H9 (cell line): ENCODE measurements around the gene BARX2. TPM values are rescaled to one million over a fixed set of nuclear protein-coding genes. Genes with fewer than 3 reads are reported as not detected.

ENCODE experiments used
- DNase-seq: peaks from one replicate; pipeline ENCODE4 v3.0.0-alpha.2; 2017
- H2AFZ ChIP-seq: one replicate; pipeline ENCODE4 v1.6.1; 2013; ENCODE audit warnings: mild to moderate bottlenecking, low read length, control low read depth, moderate library complexity
- H2AK5ac ChIP-seq: 2 replicates; pipeline ENCODE4 v1.6.1; 2013; ENCODE audit warnings: low read length, control low read depth, mixed read lengths; ENCODE audit not compliant: insufficient read length
- H2BK120ac ChIP-seq: one replicate; pipeline ENCODE4 v1.6.1; 2013; ENCODE audit warnings: low read depth, mild to moderate bottlenecking, low read length, control low read depth, inconsistent platforms; ENCODE audit not compliant: poor library complexity, severe bottlenecking
- H2BK12ac ChIP-seq: 2 replicates; pipeline ENCODE4 v1.6.1; 2013; ENCODE audit warnings: low read length, control low read depth, mixed read lengths, low read depth; ENCODE audit not compliant: insufficient read length
- H2BK15ac ChIP-seq: 2 replicates; pipeline ENCODE4 v1.6.1; 2013; ENCODE audit warnings: low read depth, low read length, control low read depth
- H2BK20ac ChIP-seq: one replicate; pipeline ENCODE4 v1.6.1; 2013; ENCODE audit warnings: low read depth, mild to moderate bottlenecking, low read length, control low read depth, inconsistent platforms; ENCODE audit not compliant: poor library complexity, severe bottlenecking
- H2BK5ac ChIP-seq: 2 replicates; pipeline ENCODE4 v1.6.1; 2013; ENCODE audit warnings: low read length, control low read depth, mixed read lengths; ENCODE audit not compliant: insufficient read length
- H3K14ac ChIP-seq: 2 replicates; pipeline ENCODE4 v1.6.1; 2013; ENCODE audit warnings: low read length, control low read depth; ENCODE audit not compliant: insufficient read depth
- H3K18ac ChIP-seq: 2 replicates; pipeline ENCODE4 v1.6.1; 2013; ENCODE audit warnings: low read depth, mild to moderate bottlenecking, mixed read lengths, low read length, control low read depth; ENCODE audit not compliant: insufficient read length
- H3K23ac ChIP-seq: 2 replicates; pipeline ENCODE4 v1.6.1; 2013; ENCODE audit warnings: low read length, control low read depth, mixed read lengths, low read depth; ENCODE audit not compliant: insufficient read length
- H3K23me2 ChIP-seq: 2 replicates; pipeline ENCODE4 v1.6.1; 2013; ENCODE audit warnings: low read depth, mild to moderate bottlenecking, mixed read lengths, low read length, control low read depth; ENCODE audit not compliant: insufficient read length, poor library complexity, severe bottlenecking
- H3K27ac ChIP-seq: 2 replicates; pipeline ENCODE4 v1.5.1; 2013; ENCODE audit warnings: low read length, control low read depth, mixed read lengths, low read depth; ENCODE audit not compliant: insufficient read length
- H3K27me3 ChIP-seq: 2 replicates; pipeline ENCODE4 v1.6.1; 2013; ENCODE audit warnings: low read length, control low read depth, inconsistent platforms; ENCODE audit not compliant: insufficient read depth
- H3K4ac ChIP-seq: 2 replicates; pipeline ENCODE4 v1.6.1; 2013; ENCODE audit warnings: low read depth, mild to moderate bottlenecking, control low read depth, inconsistent platforms, low read length, moderate library complexity
- H3K4me1 ChIP-seq: 2 replicates; pipeline ENCODE4 v1.6.1; 2013; ENCODE audit warnings: low read length, control low read depth, inconsistent platforms; ENCODE audit not compliant: insufficient read depth
- H3K4me2 ChIP-seq: 2 replicates; pipeline ENCODE4 v1.6.1; 2013; ENCODE audit warnings: low read length, control low read depth, mixed read lengths; ENCODE audit not compliant: insufficient read length, insufficient read depth
- H3K56ac ChIP-seq: 2 replicates; pipeline ENCODE4 v1.6.1; 2013; ENCODE audit warnings: low read depth, mild to moderate bottlenecking, mixed read lengths, low read length, control low read depth; ENCODE audit not compliant: insufficient read length
- H3K79me1 ChIP-seq: 2 replicates; pipeline ENCODE4 v1.6.1; 2013; ENCODE audit warnings: low read depth, mild to moderate bottlenecking, moderate library complexity, low read length, control low read depth, inconsistent platforms; ENCODE audit not compliant: insufficient read depth, poor library complexity, severe bottlenecking
- H3K79me2 ChIP-seq: 2 replicates; pipeline ENCODE4 v1.6.1; 2013; ENCODE audit warnings: low read length, control low read depth, inconsistent platforms; ENCODE audit not compliant: insufficient read depth
- H3K9ac ChIP-seq: 2 replicates; pipeline ENCODE4 v1.6.1; 2013; ENCODE audit warnings: low read length, control low read depth, mixed read lengths; ENCODE audit not compliant: insufficient read length; ENCODE audit errors: extremely low read depth
- H3K9me3 ChIP-seq: one replicate; pipeline ENCODE4 v1.6.1; 2013; ENCODE audit warnings: low read depth, low read length, inconsistent platforms; ENCODE audit not compliant: control insufficient read depth
- H3T11ph ChIP-seq: one replicate; pipeline ENCODE4 v1.6.1; 2013; ENCODE audit warnings: mild to moderate bottlenecking, low read length, control low read depth, inconsistent platforms
- H4K20me1 ChIP-seq: one replicate; pipeline ENCODE4 v1.6.1; 2013; ENCODE audit not compliant: control insufficient read depth, insufficient read length, insufficient read depth
- H4K5ac ChIP-seq: 2 replicates; pipeline ENCODE4 v1.6.1; 2013; ENCODE audit warnings: low read depth, mild to moderate bottlenecking, mixed read lengths, low read length, control low read depth; ENCODE audit not compliant: insufficient read length
- H4K8ac ChIP-seq: replicated peaks from 2 replicates; pipeline ENCODE4 v1.6.1; 2013; ENCODE audit warnings: low read length, control low read depth, mixed read lengths, low read depth; ENCODE audit not compliant: insufficient read length
- H4K91ac ChIP-seq: 2 replicates; pipeline ENCODE4 v1.6.1; 2013; ENCODE audit warnings: low read depth, mild to moderate bottlenecking, moderate library complexity, mixed read lengths, low read length, control low read depth; ENCODE audit not compliant: insufficient read length
- H3K27ac Mint-ChIP-seq, 3 experiments: 2 replicates in 2 of 3; 3 replicates in 1 of 3; pipeline ENCODE4 v1.8.0; 2020 to 2021; ENCODE audit warnings: mixed read lengths in 3 of 3, mild to moderate bottlenecking in 1 of 3, moderate library complexity in 1 of 3
- H3K27me3 Mint-ChIP-seq: 2 replicates; pipeline ENCODE4 v1.8.0; 2021; ENCODE audit warnings: low read depth, mild to moderate bottlenecking, moderate library complexity, mixed read lengths
- H3K36me3 Mint-ChIP-seq, 3 experiments: 2 replicates in 2 of 3; 3 replicates in 1 of 3; pipeline ENCODE4 v1.8.0; 2020 to 2021; ENCODE audit warnings: low read depth in 3 of 3, mixed read lengths in 3 of 3; ENCODE audit not compliant: insufficient read depth in 1 of 3
- H3K4me1 Mint-ChIP-seq, 2 experiments: 2 replicates each; pipeline ENCODE4 v1.8.0; 2020; ENCODE audit warnings: mixed read lengths in 2 of 2
- H3K4me3 Mint-ChIP-seq, 2 experiments: 2 replicates in 1 of 2; 3 replicates in 1 of 2; pipeline ENCODE4 v1.8.0; 2020 to 2021; ENCODE audit warnings: mild to moderate bottlenecking in 2 of 2, mixed read lengths in 2 of 2, moderate library complexity in 1 of 2
- H3K9me3 Mint-ChIP-seq, 2 experiments: 2 replicates in 1 of 2; 3 replicates in 1 of 2; pipeline ENCODE4 v1.8.0; 2020; ENCODE audit warnings: mild to moderate bottlenecking in 2 of 2, mixed read lengths in 2 of 2, moderate library complexity in 1 of 2
- CTCF ChIP-seq: fragments of 200-600 bp; sonication (generic); conservative IDR thresholded peaks from 3 replicates; pipeline ENCODE4 v1.8.0; 2021; ENCODE audit warnings: antibody characterized with exemption, mild to moderate bottlenecking
- WGBS: extraction: QIAGEN DNeasy Blood & Tissue Kit; methylation state at CpG from one replicate; pipeline ENCODE4 v1.1.7; 2013; ENCODE audit warnings: missing lambda C conversion rate, low lambda C conversion rate, mixed read lengths; ENCODE audit not compliant: insufficient read length; ENCODE audit errors: extremely low coverage; 5-methylcytosine and 5-hydroxymethylcytosine counted together
- total RNA-seq: library from RNA; stranded (reverse); gene quantifications from 2 replicates; pipeline ENCODE4 v1.2.1, GENCODE V29; 2021

Gene BARX2
- total RNA-seq, 1 experiment from 2014 or later = not detected

DNA sequence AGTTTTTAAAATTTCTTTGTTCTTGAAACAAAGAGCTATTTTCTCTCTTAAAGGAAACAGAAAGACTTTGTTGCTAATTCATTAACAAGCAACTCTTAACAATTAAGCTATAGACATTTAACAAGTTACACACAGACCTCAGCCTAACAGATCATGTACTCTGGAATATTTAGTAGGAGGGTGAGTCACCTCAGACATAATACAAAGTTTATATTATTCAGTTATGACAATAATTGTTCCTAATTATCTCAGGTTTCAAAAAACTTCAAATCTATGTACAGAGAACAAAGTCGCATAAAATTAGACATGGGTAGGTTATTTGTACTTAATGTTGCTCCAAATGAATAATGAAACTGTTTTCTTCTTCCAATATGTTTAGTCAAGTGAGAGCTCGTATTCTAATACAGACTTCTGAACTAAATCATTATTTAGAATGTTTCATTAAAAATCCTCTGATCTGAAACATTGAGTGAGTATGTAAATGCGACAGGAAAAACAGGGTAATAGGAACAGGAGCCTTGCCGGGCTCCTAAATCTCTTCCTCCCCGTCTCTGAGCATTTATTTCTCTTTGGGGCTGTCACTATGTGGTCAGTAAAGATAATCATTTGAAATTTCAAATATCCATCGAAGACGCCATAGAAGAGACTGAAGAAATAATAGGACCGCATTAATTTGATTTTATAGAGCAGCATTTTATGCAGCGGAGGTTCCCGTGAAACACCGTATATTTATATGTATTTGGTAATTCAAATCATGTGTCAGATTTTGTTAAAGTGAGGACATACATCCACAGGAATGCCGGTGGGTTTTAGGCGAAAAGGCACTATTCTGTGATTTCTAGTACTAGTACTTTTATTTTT is 8.7 kb upstream of the BARX2 start:
- Histone ChIP-seq H3K79me2 (no peaks in the 10 kb centered on the region), H4K91ac (no peak overlapping the region), H3K4me1 (no peaks in the 10 kb centered on the region; the same call in 1 of the 2 replicates), H3K79me1 (no peaks in the 10 kb centered on the region), H3K23me2 (no peaks in the 10 kb centered on the region), H4K8ac (no peak overlapping the region), H3K4ac (no peak overlapping the region), H2BK15ac (no peak overlapping the region), H3T11ph (no peak overlapping the region), H3K56ac (no peak overlapping the region), H2AK5ac (no peak overlapping the region), H3K14ac (no peak overlapping the region), H3K9ac (no peak overlapping the region), H4K20me1 (no peaks in the 10 kb centered on the region), H2AFZ (no peak overlapping the region), H2BK20ac (no peak overlapping the region), H2BK120ac (no peak overlapping the region), H3K27ac (no peak overlapping the region), H3K18ac (no peak overlapping the region), H3K4me2 (no peak overlapping the region), H2BK12ac (no peak overlapping the region), H2BK5ac (no peak overlapping the region), H3K9me3 (no peaks in the 10 kb centered on the region), H4K5ac (no peak overlapping the region), H3K27me3 (peaks cover 28% of the 10 kb centered on the region), H3K23ac (no peak overlapping the region)
- H3K9me3 Mint-ChIP-seq = no peaks in the 10 kb centered on the region
- no peak overlapping the region for H3K27ac Mint-ChIP-seq
- no peak overlapping the region for H3K4me3 Mint-ChIP-seq
- H3K4me1 Mint-ChIP-seq = peaks cover 0 to 2% of the 10 kb centered on the region in 2 experiments
- DNase-seq = no peak
- H3K36me3 Mint-ChIP-seq = no peaks in the 10 kb centered on the region
- no CpG with 5 or more reads among the region's 13 CpGs for WGBS
- TF ChIP-seq CTCF = no peak
- peaks cover 67% of the 10 kb centered on the region for H3K27me3 Mint-ChIP-seq
